AG04450 (cell line): Measurements from ENCODE around the gene SFTPD. TPM values are rescaled to one million over a fixed set of nuclear protein-coding genes. Genes with fewer than 3 reads are reported as not detected.
"Not testable (repeated sequence)": the region's sequence is repeated elsewhere in the genome, so short reads cannot be mapped to it uniquely, and the experiment has no call there.

ENCODE experiments used
- CTCF ChIA-PET: fragments of 300-600, 350-600 bp; formaldehyde crosslinking; extraction: SDS; loops from one replicate; lab custom pipeline; 2022; ENCODE audit warnings: antibody characterized with exemption, inconsistent platforms; lab: Charles Lee
- POLR2A ChIA-PET: fragments of 350-600 bp; formaldehyde crosslinking; extraction: SDS; loops from one replicate; lab custom pipeline; 2021; ENCODE audit warnings: antibody characterized with exemption, inconsistent platforms; lab: Yijun Ruan, JAX
- DNase-seq: peaks from one replicate; pipeline ENCODE4 v3.0.0-alpha.2; 2011; ENCODE audit warnings: low read depth, low spot score
- H3K27ac ChIP-seq: one replicate; pipeline ENCODE4 v1.5.1; 2012; ENCODE audit warnings: low read depth, low read length, control low read depth
- H3K27me3 ChIP-seq: one replicate; pipeline ENCODE4 v1.6.0; 2012; ENCODE audit warnings: low read length; ENCODE audit not compliant: control insufficient read depth, insufficient read depth
- H3K4me3 ChIP-seq: 2 replicates; pipeline ENCODE4 v1.5.1; 2011; ENCODE audit warnings: mild to moderate bottlenecking, low read depth, low read length, control low read depth
- H3K9me3 ChIP-seq: 2 replicates; pipeline ENCODE4 v1.5.1; 2012; ENCODE audit warnings: low read length; ENCODE audit not compliant: control insufficient read depth, insufficient read depth
- CTCF ChIP-seq: IDR thresholded peaks from 2 replicates; pipeline ENCODE4 v1.5.1; 2011; ENCODE audit warnings: low read depth, low read length, control low read depth, inconsistent platforms
- polyA minus RNA-seq: library from RNA; depleted of rRNA, polyadenylated mRNA; stranded (reverse); fragments of >200 nt; gene quantifications from 2 replicates; pipeline ENCODE4 v1.2.3, GENCODE V29; 2011; rRNA and poly(A)+ RNA removed
- polyA plus RNA-seq: library from polyadenylated mRNA; depleted of rRNA; stranded (reverse); fragments of >200 nt; gene quantifications from 2 replicates; pipeline ENCODE4 v1.2.3, GENCODE V29; 2011; rRNA removed

The SFTPD gene
- polyA plus RNA-seq (not detected in 2 replicates), polyA minus RNA-seq (not detected in 2 replicates)

GRCh38 chr10:79948976-79949722, at the start of gene SFTPD:
TSS of gene SFTPD (minus strand) at chr10:79949105. CDS start at chr10:79946659, 2,446 bp downstream.
- DNase-seq = no peak
- CTCF ChIA-PET = no interaction called here
- Histone ChIP-seq H3K4me3 (no peak within 1 kb of the TSS), H3K27me3 (peaks cover 6% of the 10 kb centered on the region), H3K9me3 (no peaks in the 10 kb centered on the region), H3K27ac (no peak within 1 kb of the TSS)
- TF ChIP-seq CTCF = no peak
- POLR2A ChIA-PET = no interaction called here

GRCh38 chr10:79995979-79996634, 47.2 kb upstream of the SFTPD start:
- no peaks in the 10 kb centered on the region for H3K27me3 ChIP-seq
- H3K9me3 ChIP-seq = no peaks in the 10 kb centered on the region
- no peak overlapping the region for H3K27ac ChIP-seq
- CTCF ChIA-PET = no interaction called here
- no peak overlapping the region for H3K4me3 ChIP-seq
- POLR2A ChIA-PET = no interaction called here
- TF ChIP-seq CTCF = no peak
- DNase-seq = no peak

GRCh38 chr10:79994556-79994955, 45.7 kb upstream of the SFTPD start:
- POLR2A ChIA-PET = no interaction called here
- no peak for TF ChIP-seq CTCF
- Histone ChIP-seq H3K27me3 (no peaks in the 10 kb centered on the region), H3K27ac (no peak overlapping the region), H3K4me3 (no peak overlapping the region), H3K9me3 (no peaks in the 10 kb centered on the region)
- CTCF ChIA-PET = no interaction called here
- DNase-seq = no peak

- DNase-seq, H3K4me3 ChIP-seq, POLR2A ChIA-PET, H3K27ac ChIP-seq, H3K9me3 ChIP-seq, CTCF ChIA-PET: not testable (repeated sequence)
- H3K27me3 ChIP-seq = peaks cover 21% of the 10 kb centered on the region
Observed at GRCh38 chr10:79988199-79988598, 39.3 kb upstream of the SFTPD start.

- H3K4me3 ChIP-seq, POLR2A ChIA-PET, CTCF ChIA-PET, H3K9me3 ChIP-seq, H3K27ac ChIP-seq, DNase-seq: not testable (repeated sequence)
- H3K27me3 ChIP-seq = peaks cover 33% of the 10 kb centered on the region
Observed at GRCh38 chr10:79986661-79987060, 37.8 kb upstream of the SFTPD start.

- CTCF ChIA-PET = no interaction called here
- no peak overlapping the region for H3K4me3 ChIP-seq
- POLR2A ChIA-PET = no interaction called here
- no peak for TF ChIP-seq CTCF
- H3K9me3 ChIP-seq = no peaks in the 10 kb centered on the region
- peaks cover 42% of the 10 kb centered on the region for H3K27me3 ChIP-seq
- H3K27ac ChIP-seq = no peak overlapping the region
- no peak for DNase-seq
Observed at GRCh38 chr10:79985481-79986072, 36.7 kb upstream of the SFTPD start.
